22Rv1 (cell line): ENCODE data around the gene IL6R.

Experiments used
- H3K27ac ChIP-seq: fragments of 450-650 bp; 2 replicates; pipeline ENCODE4 v1.5.1; 2017
- CTCF ChIP-seq: fragments of 450-650 bp; IDR thresholded peaks from 2 replicates; pipeline ENCODE4 v1.5.1; 2017; ENCODE audit warnings: mild to moderate bottlenecking
- ZFX ChIP-seq: fragments of 450-650 bp; IDR thresholded peaks from 2 replicates; pipeline ENCODE4 v1.6.1; 2017; ENCODE audit warnings: antibody characterized with exemption, borderline replicate concordance

IL6R gene

DNA sequence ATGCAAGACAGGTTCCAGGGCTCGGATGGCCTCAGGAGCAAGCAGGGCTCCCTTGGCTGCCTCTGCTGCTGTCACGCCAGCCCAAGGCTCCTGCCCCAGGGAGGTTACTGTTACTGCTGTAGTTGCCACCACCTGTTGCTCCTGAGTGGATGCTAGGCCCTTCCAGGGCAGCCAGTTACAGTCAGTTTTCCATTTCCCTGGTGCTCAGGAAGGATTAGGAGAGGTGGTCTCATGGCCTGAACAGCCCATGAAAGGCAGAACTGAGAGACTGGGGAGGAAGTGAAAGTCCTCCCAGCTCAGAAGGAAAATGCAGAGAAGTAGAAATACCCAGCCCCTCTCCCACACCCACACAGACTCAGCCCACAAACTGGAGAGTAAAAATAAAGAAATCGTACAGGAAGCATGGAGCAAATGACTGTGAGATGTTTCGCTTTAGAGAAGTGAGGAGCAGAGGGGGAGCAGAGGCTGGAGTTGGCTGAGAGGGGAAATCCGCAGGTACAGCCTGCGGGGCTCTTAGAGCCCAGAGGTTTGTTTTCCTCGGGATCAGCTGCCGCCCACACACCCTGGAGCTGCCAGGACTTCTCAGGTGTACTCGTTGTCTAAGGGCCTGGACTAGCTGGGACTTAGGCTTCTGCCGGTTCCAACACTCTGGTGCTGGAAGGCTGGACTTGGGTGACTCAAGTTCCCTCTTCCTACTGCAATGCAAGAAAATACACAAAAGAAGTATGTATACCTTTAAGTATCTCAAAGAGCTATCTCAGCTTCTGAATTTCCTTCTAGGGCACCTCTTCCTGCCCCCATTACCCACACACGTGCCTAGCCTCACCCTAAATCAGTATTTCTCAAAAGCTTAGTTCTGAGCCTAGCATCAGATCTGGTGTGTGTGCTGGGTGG is 2.3 kb downstream of the IL6R start:
- no peak overlapping the region; the same call in 1 of the 2 replicates for H3K27ac ChIP-seq

DNA sequence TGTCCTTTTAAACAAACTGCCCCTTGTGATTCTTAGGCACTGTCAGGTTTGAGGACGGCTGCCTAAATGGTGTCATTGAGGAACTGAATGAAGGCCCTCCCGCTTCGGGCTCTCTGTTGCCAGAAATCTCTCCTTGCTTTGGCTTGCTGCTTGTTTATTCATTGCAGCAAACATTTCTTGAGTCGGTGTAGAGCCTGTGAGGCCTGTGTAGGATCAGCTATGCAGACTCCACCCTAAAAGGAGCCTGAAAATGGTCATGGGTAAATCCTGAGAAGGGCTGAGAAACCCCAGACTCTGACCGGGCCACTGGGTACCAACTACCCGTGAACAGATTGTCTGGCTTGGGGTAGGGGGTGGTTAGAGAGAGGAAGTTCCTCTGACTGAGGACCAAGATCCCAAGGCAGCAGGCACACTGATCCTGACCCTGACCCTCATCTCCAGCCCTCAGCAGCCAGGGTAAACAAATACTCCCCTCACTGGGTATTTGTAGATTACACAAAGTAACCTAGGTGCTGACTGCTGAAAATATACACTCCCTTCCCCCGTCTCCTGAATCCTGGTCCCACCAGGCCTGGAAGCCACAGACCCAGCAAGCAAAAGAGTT is 3.1 kb downstream of the IL6R start:
- no peak overlapping the region for H3K27ac ChIP-seq
- TF ChIP-seq ZFX (no peak), CTCF (no peak)

More for the DNA sequence above, 2.3 kb downstream of the IL6R start:
- no peak for TF ChIP-seq ZFX
- no peak for TF ChIP-seq CTCF

GRCh38 chr1:154410185-154410827 is 5.2 kb downstream of the IL6R start:
- TF ChIP-seq CTCF (no peak), ZFX (no peak)
- no peak overlapping the region for H3K27ac ChIP-seq

GRCh38 chr1:154411525-154411924 is 6.4 kb downstream of the IL6R start:
- no peak overlapping the region for H3K27ac ChIP-seq
- TF ChIP-seq CTCF (no peak), ZFX (no peak)

DNA sequence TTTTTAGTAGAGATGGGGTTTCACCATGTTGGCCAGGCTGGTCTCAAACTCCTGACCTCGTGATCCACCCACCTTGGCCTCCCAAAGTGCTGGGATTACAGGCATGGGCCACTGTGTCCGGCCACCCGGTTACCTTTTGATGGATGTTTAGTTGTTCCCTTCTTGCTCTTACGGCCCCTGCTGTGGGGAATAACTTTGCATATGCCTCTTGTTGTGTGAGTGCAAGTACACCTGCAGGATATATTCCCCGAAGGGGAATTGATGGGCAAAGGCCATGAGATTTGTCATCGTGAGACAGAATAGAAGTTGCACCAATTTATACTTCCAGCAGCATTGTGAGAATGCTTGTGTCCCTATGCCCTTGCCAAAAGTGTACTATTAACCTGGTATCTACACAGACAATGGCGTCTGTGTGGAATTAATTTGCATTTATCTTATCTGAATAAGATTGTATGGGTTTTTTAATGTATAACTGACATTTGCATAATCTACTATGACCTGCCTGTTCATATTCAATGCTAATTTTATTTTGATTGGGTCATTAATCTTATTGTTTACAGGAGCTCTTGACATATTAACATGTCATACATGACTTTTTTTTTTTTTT is 8.1 kb downstream of the IL6R start:
- H3K27ac ChIP-seq = no peak overlapping the region
- TF ChIP-seq CTCF (no peak), ZFX (no peak)

DNA sequence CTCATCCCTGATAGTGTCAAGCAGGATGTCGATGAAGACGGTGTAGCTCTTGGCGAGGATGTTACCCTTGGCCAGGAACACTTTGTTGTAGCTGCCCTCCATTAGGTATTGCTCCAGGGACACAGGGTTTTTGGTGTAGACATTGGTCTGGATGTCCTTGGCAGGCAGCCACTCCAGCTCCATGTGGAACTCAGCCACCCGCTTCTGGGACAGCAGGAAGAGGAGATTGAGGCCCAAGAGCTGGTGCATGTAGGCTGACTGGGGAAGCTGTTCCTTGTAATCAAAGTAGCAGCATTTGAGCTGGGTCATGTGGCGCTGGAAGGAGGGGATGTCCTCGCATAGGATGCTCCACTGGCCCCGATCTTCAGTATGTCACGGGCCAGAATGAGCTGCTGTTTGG is 9.5 kb downstream of the IL6R start:
- no peak for TF ChIP-seq ZFX
- no peak for TF ChIP-seq CTCF
- H3K27ac ChIP-seq = no peak overlapping the region
